Muscle of back (tissue), 13 donors: ENCODE data around the gene SYNJ2BP. TPM values are rescaled to one million over a fixed set of nuclear protein-coding genes. Genes with fewer than 3 reads are reported as not detected.
"Not testable (repeated sequence)": the region's sequence is repeated elsewhere in the genome, so short reads cannot be mapped to it uniquely, and the experiment has no call there.

Experiments used
- DNase-seq, 3 donors: peaks; one replicate each; pipeline versions ENCODE4 v3.0.0 to v3.0.0-alpha.2; 2013
- long read RNA-seq, 9 donors: transcript quantifications; one replicate each; lab custom pipeline, GENCODE V29; 2026
- polyA plus RNA-seq, 10 donors: library from polyadenylated mRNA; unstranded; fragments of 120-200 nt; gene quantifications; one replicate each; pipeline ENCODE4 v1.2.1, GENCODE V29; 2013; ENCODE audit not compliant: insufficient read length in 10 of 10

Gene SYNJ2BP
- polyA plus RNA-seq = 10 to 100 TPM; 22.8 to 31.5 (median 24.4) TPM
- long read RNA-seq, donor 1, full-length matches to known transcripts = 9 of 9 reads
- long read RNA-seq, donor 1, partial matches to known transcripts = 0 of 9 reads
- long read RNA-seq, donor 1, other reads (novel, unspliced or antisense) = 0 of 9 reads
- long read RNA-seq, donor 2, full-length matches to known transcripts = 9 of 9 reads
- long read RNA-seq, donor 2, partial matches to known transcripts = 0 of 9 reads
- long read RNA-seq, donor 2, other reads (novel, unspliced or antisense) = 0 of 9 reads
- long read RNA-seq, donor 3 = 0 reads
- long read RNA-seq, donor 4, full-length matches to known transcripts = 10 of 10 reads
- long read RNA-seq, donor 4, partial matches to known transcripts = 0 of 10 reads
- long read RNA-seq, donor 4, other reads (novel, unspliced or antisense) = 0 of 10 reads
- long read RNA-seq, donor 5, full-length matches to known transcripts = 3 of 3 reads
- long read RNA-seq, donor 5, partial matches to known transcripts = 0 of 3 reads
- long read RNA-seq, donor 5, other reads (novel, unspliced or antisense) = 0 of 3 reads
- long read RNA-seq, donor 6, full-length matches to known transcripts = 12 of 12 reads
- long read RNA-seq, donor 6, partial matches to known transcripts = 0 of 12 reads
- long read RNA-seq, donor 6, other reads (novel, unspliced or antisense) = 0 of 12 reads
- long read RNA-seq, donor 7, full-length matches to known transcripts = 9 of 9 reads
- long read RNA-seq, donor 7, partial matches to known transcripts = 0 of 9 reads
- long read RNA-seq, donor 7, other reads (novel, unspliced or antisense) = 0 of 9 reads
- long read RNA-seq, donor 8, full-length matches to known transcripts = 3 of 3 reads
- long read RNA-seq, donor 8, partial matches to known transcripts = 0 of 3 reads
- long read RNA-seq, donor 8, other reads (novel, unspliced or antisense) = 0 of 3 reads
- long read RNA-seq, donor 9 = 0 reads

GRCh38 chr14:70416725-70417349 is at the start of gene SYNJ2BP:
TSS of gene SYNJ2BP (minus strand) at chr14:70417090. CDS start at chr14:70416963, 127 bp downstream.
- peak; percentile 62 to 86 (median 69) for DNase-seq

- DNase-seq = no peak
These were observed 37.8 kb upstream of the SYNJ2BP start for GRCh38 chr14:70454731-70455130.

- DNase-seq = no peak
These were observed 35.0 kb upstream of the SYNJ2BP start, which contains the start of gene ADAM21 for GRCh38 chr14:70451874-70452273. TSS of gene ADAM21 (plus strand) at chr14:70452174. CDS start at chr14:70457500, 5,326 bp downstream.

- DNase-seq = peak; percentile 2 to 14 (median 5)
These were observed 31.9 kb upstream of the SYNJ2BP start for GRCh38 chr14:70448633-70449340.

GRCh38 chr14:70442750-70443149 is 25.9 kb upstream of the SYNJ2BP start:
- DNase-seq = no peak

GRCh38 chr14:70441641-70442040 is 24.8 kb upstream of the SYNJ2BP start:
- no peak for DNase-seq

GRCh38 chr14:70436867-70437266 is 20.0 kb upstream of the SYNJ2BP start:
- no peak for DNase-seq

GRCh38 chr14:70426555-70426954 is 9.7 kb upstream of the SYNJ2BP start:
- not testable (repeated sequence) for DNase-seq

- peak; percentile 11 to 53 (median 27) for DNase-seq
These were observed 8.5 kb upstream of the SYNJ2BP start for GRCh38 chr14:70425354-70425753.

- DNase-seq = peak in 2 of 3 donors; percentile 18 to 45
These were observed 5.6 kb upstream of the SYNJ2BP start for GRCh38 chr14:70422538-70422937.

- DNase-seq = not testable (repeated sequence)
These were observed 2.5 kb upstream of the SYNJ2BP start for GRCh38 chr14:70419270-70419931.

- DNase-seq = peak; percentile 7 to 52 (median 7)
These were observed 559 bp downstream of the SYNJ2BP start for GRCh38 chr14:70416338-70416724.

GRCh38 chr14:70415788-70416187 is 1.1 kb downstream of the SYNJ2BP start:
- no peak for DNase-seq

GRCh38 chr14:70407621-70408020 is 9.3 kb downstream of the SYNJ2BP start:
- DNase-seq = no peak

- DNase-seq = not testable (repeated sequence)
These were observed 10.7 kb downstream of the SYNJ2BP start for GRCh38 chr14:70406216-70406615.

GRCh38 chr14:70403335-70403734 is 13.6 kb downstream of the SYNJ2BP start:
- DNase-seq = not testable (repeated sequence)

GRCh38 chr14:70401643-70402042 is 15.2 kb downstream of the SYNJ2BP start:
- DNase-seq = no peak

GRCh38 chr14:70398706-70399431 is 18.0 kb downstream of the SYNJ2BP start:
- DNase-seq = no peak

GRCh38 chr14:70398280-70398679 is 18.6 kb downstream of the SYNJ2BP start:
- no peak for DNase-seq

- no peak for DNase-seq
These were observed 19.1 kb downstream of the SYNJ2BP start for GRCh38 chr14:70397746-70398145.
